HepG2 (cell line): ENCODE results near the gene GRAMD2A. TPM values are rescaled to one million over a fixed set of nuclear protein-coding genes. Genes with fewer than 3 reads are reported as not detected.

Experiments
- ATAC-seq: fragments of 200-7000 bp; cut with Tn5 transposase; 3 replicates; pipeline ENCODE4 v1.9.1; 2020; ENCODE audit warnings: mild to moderate bottlenecking, moderate library complexity
- BruUV-seq: library from RNA; stranded (reverse); fragments of 400-500 nt; replicated peaks from 2 replicates; lab custom pipeline; 2021; lab: Mats Ljungman, UMichigan
- CTCF ChIA-PET: fragments of 300-600 bp; formaldehyde crosslinking; extraction: SDS; loops from one replicate; lab custom pipeline; 2021; ENCODE audit warnings: low total read pairs, inconsistent platforms, low intra/inter-chr PET ratio; lab: Yijun Ruan, JAX
- POLR2A ChIA-PET: fragments of 350-600 bp; sonication (Branson Sonifier 250); formaldehyde crosslinking; loops from one replicate; lab custom pipeline; 2020; ENCODE audit warnings: antibody characterized with exemption, inconsistent platforms; lab: Yijun Ruan, JAX
- DNase-seq: peaks from one replicate; pipeline ENCODE4 v3.0.0-alpha.2; 2015; ENCODE audit warnings: low spot score
- FAIRE-seq: peaks from 3 replicates; lab custom pipeline; 2011; peaks lifted over from hg19 to GRCh38; lab: Jason Lieb, UNC
- H2AFZ ChIP-seq: one replicate; pipeline ENCODE4 v1.6.1; 2011; ENCODE audit warnings: low read length, inconsistent platforms
- H3K27ac ChIP-seq: fragments of 300-600 bp; 3 replicates; pipeline ENCODE4 v1.8.0; 2011; ENCODE audit warnings: mixed run types, mild to moderate bottlenecking, mixed read lengths, low read length, inconsistent platforms; ENCODE audit not compliant: insufficient read depth; ENCODE audit errors: extremely low read length
- H3K27me3 ChIP-seq, 2 experiments: fragments of 200-600 bp in 1 of 2; 2 replicates in 1 of 2; 3 replicates in 1 of 2; pipeline versions ENCODE4 v1.6.0 to v1.8.0; 2011; ENCODE audit warnings: low read length in 2 of 2, mild to moderate bottlenecking in 2 of 2, moderate library complexity in 2 of 2, inconsistent platforms in 1 of 2; ENCODE audit not compliant: insufficient read depth in 2 of 2, control insufficient read depth in 1 of 2
- H3K36me3 ChIP-seq, 2 experiments: fragments of 200-600 bp in 1 of 2; replicated peaks in 1 of 2; 2 replicates in 1 of 2; 3 replicates in 1 of 2; pipeline versions ENCODE4 v1.5.1 to v1.8.0; 2011; ENCODE audit warnings: low read length in 2 of 2, inconsistent platforms in 1 of 2; ENCODE audit not compliant: insufficient read depth in 2 of 2, control insufficient read depth in 1 of 2
- H3K4me1 ChIP-seq: 2 replicates; pipeline ENCODE4 v1.5.1; 2012; ENCODE audit warnings: low read length, inconsistent platforms; ENCODE audit not compliant: insufficient read depth
- H3K4me2 ChIP-seq: 2 replicates; pipeline ENCODE4 v1.6.0; 2011; ENCODE audit warnings: low read depth, low read length, inconsistent platforms
- H3K4me3 ChIP-seq, 3 experiments: fragments of 200-600 bp in 1 of 3; sonication (generic), shearing (Covaris generic) in 1 of 3; replicated peaks in 1 of 3; 2 replicates each; pipeline ENCODE4 v1.5.1; 2011 to 2016; ENCODE audit warnings: low read length in 3 of 3, inconsistent platforms in 2 of 3, low read depth in 2 of 3, mild to moderate bottlenecking in 2 of 3, control low read depth in 1 of 3, mixed read lengths in 1 of 3; ENCODE audit not compliant: insufficient read depth in 1 of 3
- H3K79me2 ChIP-seq: one replicate; pipeline ENCODE4 v1.6.1; 2011; ENCODE audit warnings: low read length, inconsistent platforms; ENCODE audit not compliant: insufficient read depth
- H3K9ac ChIP-seq: 2 replicates; pipeline ENCODE4 v1.6.0; 2011; ENCODE audit warnings: mild to moderate bottlenecking, low read depth, low read length, inconsistent platforms; ENCODE audit not compliant: insufficient read depth
- H3K9me3 ChIP-seq: 2 replicates; pipeline ENCODE4 v1.5.1; 2012; ENCODE audit warnings: mild to moderate bottlenecking, low read length
- H4K20me1 ChIP-seq: 2 replicates; pipeline ENCODE4 v1.6.0; 2011; ENCODE audit warnings: inconsistent platforms, mild to moderate bottlenecking, low read length, moderate library complexity; ENCODE audit not compliant: insufficient read depth
- ARNT2 ChIP-seq: sonication (generic); formaldehyde crosslinking; IDR thresholded peaks from 2 replicates; pipeline ENCODE4 v1.8.0; 2022; ENCODE audit warnings: mild to moderate bottlenecking, low read depth, missing genetic modification reagents, moderate library complexity
- ISL2 ChIP-seq: sonication (generic); formaldehyde crosslinking; IDR thresholded peaks from 2 replicates; pipeline ENCODE4 v1.5.0; 2020; ENCODE audit warnings: missing genetic modification reagents
- KAT7 ChIP-seq: IDR thresholded peaks from 2 replicates; pipeline ENCODE4 v1.6.1; 2018; ENCODE audit warnings: borderline replicate concordance, missing compliant biosample characterization
- NFKB2 ChIP-seq: sonication (generic); formaldehyde crosslinking; IDR thresholded peaks from 2 replicates; pipeline ENCODE4 v1.4.0; 2020; ENCODE audit warnings: missing genetic modification reagents, borderline replicate concordance
- RBM39 ChIP-seq: fragments of 200-400 bp; formaldehyde crosslinking; IDR thresholded peaks from one replicate; pipeline ENCODE4 v1.6.1; 2018; ENCODE audit warnings: antibody characterized with exemption, mild to moderate bottlenecking, low read depth, low read length; ENCODE audit not compliant: poor library complexity, severe bottlenecking
- SKI ChIP-seq: fragments of 450-650 bp; IDR thresholded peaks from one replicate; pipeline ENCODE4 v1.6.1; 2018; ENCODE audit warnings: mild to moderate bottlenecking; ENCODE audit not compliant: partially characterized antibody
- SRSF9 ChIP-seq: fragments of 200-400 bp; formaldehyde crosslinking; IDR thresholded peaks from 2 replicates; pipeline ENCODE4 v1.6.1; 2018; ENCODE audit warnings: borderline replicate concordance, mild to moderate bottlenecking, low read depth, low read length; ENCODE audit not compliant: insufficient read depth, poor library complexity, severe bottlenecking
- TBL1XR1 ChIP-seq: fragments of 150-350 bp; IDR thresholded peaks from 2 replicates; pipeline ENCODE4 v1.6.1; 2014; ENCODE audit warnings: borderline replicate concordance, low read length; ENCODE audit not compliant: partially characterized antibody
- ZFP36L2 ChIP-seq: sonication (generic); formaldehyde crosslinking; IDR thresholded peaks from 2 replicates; pipeline ENCODE4 v1.4.0; 2020; ENCODE audit warnings: missing genetic modification reagents
- ZNF546 ChIP-seq: sonication (generic); formaldehyde crosslinking; conservative IDR thresholded peaks from 2 replicates; pipeline ENCODE4 v1.8.1; 2023; ENCODE audit warnings: mild to moderate bottlenecking, missing genetic modification reagents
- ZNF563 ChIP-seq: sonication (generic); formaldehyde crosslinking; IDR thresholded peaks from 2 replicates; pipeline ENCODE4 v1.8.0; 2022; ENCODE audit warnings: mild to moderate bottlenecking, moderate library complexity, missing genetic modification reagents
- ZNF607 ChIP-seq: sonication (generic); formaldehyde crosslinking; IDR thresholded peaks from 2 replicates; pipeline ENCODE4 v1.5.1; 2020; ENCODE audit warnings: missing genetic modification reagents, mild to moderate bottlenecking, borderline replicate concordance
- WGBS: methylation state at CpG from one replicate; pipeline ENCODE4 v1.1.6; 2017; ENCODE audit warnings: low lambda C conversion rate; 5-methylcytosine and 5-hydroxymethylcytosine counted together
- in situ Hi-C: cut with HindIII; loops from 2 replicates; pipeline ENCODE4 v1.10.0; 2017; ENCODE audit warnings: low pct_unique_long_range_greater_than_20kb; ENCODE audit not compliant: extremely low pct_ligation_motif_present
- intact Hi-C: fragments of 100-400 bp; cut with micrococcal nuclease; formaldehyde crosslinking; loops from one replicate; pipeline ENCODE4 v1.10.0; 2022; ENCODE audit not compliant: unreplicated experiment
- polyA plus RNA-seq, 8 experiments: library from polyadenylated mRNA; depleted of rRNA in 3 of 8; stranded (reverse) in 7 of 8; unstranded in 1 of 8; fragments of >200 nt; fragmentation: Illumina TruSeq in 4 of 8; extraction: Trizol in 4 of 8; gene quantifications; 2 replicates each; pipeline versions ENCODE4 v1.2.1 to v1.2.3, GENCODE V29; 2011 to 2016; ENCODE audit warnings: low read depth in 4 of 8, missing spikeins in 1 of 8, mixed read lengths in 1 of 8; ENCODE audit not compliant: insufficient read depth in 1 of 8
- total RNA-seq, 5 experiments: library from RNA; depleted of rRNA; stranded (reverse); fragments of >200 nt; fragmentation: Illumina TruSeq; extraction: Trizol; gene quantifications; 2 replicates each; pipeline ENCODE4 v1.2.3, GENCODE V29; 2016; ENCODE audit warnings: low read depth in 1 of 5
- TF ChIP-seq, protein P1 (sequence below), 2 experiments: sonication (generic) in 1 of 2; formaldehyde crosslinking in 1 of 2; IDR thresholded peaks; 2 replicates each; pipeline versions ENCODE4 v1.5.1 to v1.6.1; 2011 to 2020; ENCODE audit warnings: borderline replicate concordance in 1 of 2, low read depth in 1 of 2, low read length in 1 of 2, mild to moderate bottlenecking in 1 of 2, missing genetic modification reagents in 1 of 2, moderate library complexity in 1 of 2
- TF ChIP-seq, protein P2 (sequence below): sonication (generic); formaldehyde crosslinking; IDR thresholded peaks from 2 replicates; pipeline ENCODE4 v1.5.1; 2020; ENCODE audit warnings: missing genetic modification reagents, mild to moderate bottlenecking, borderline replicate concordance
- TF ChIP-seq, protein P3 (sequence below): sonication (generic); formaldehyde crosslinking; IDR thresholded peaks from 2 replicates; pipeline ENCODE4 v1.4.0; 2020; ENCODE audit warnings: missing genetic modification reagents, borderline replicate concordance

Gene GRAMD2A
- total and polyA plus RNA-seq, 2 of the 13 experiments (the other 11 are each of a cell fraction or from before 2014, with no cell fraction given): 0.04 TPM; not detected in 1

DNA sequence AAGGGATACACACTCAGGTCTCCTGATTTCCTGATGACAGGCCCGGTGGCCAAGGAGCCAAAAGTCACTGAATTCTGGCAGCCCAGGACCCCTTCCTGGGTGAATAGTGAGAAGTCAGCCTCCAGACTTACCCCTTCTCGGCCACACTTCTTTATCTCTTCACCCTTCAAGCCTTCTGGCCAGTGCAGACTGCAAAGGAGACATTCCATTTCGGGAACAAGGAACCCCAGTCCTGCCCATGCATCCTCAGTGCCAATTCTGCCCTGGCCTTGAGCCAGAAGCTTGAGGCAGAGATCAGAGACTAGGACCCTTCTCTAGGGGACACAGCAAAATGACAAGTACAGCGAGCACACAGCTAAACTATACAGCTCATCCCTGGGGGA lies 28.8 kb downstream of the GRAMD2A start:
- no peak for TF ChIP-seq ZNF546 (CRISPR knock-in tag)
- TF ChIP-seq, protein P1, sequence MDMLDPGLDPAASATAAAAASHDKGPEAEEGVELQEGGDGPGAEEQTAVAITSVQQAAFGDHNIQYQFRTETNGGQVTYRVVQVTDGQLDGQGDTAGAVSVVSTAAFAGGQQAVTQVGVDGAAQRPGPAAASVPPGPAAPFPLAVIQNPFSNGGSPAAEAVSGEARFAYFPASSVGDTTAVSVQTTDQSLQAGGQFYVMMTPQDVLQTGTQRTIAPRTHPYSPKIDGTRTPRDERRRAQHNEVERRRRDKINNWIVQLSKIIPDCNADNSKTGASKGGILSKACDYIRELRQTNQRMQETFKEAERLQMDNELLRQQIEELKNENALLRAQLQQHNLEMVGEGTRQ (IDR thresholded peaks at IDR 0.05; ENCODE audit: low read depth, low read length): no peak
- TF ChIP-seq, protein P1 (CRISPR knock-in tag; IDR thresholded peaks at IDR 0.05; ENCODE audit: borderline replicate concordance): no peak
- TF ChIP-seq TBL1XR1: no peak
- TF ChIP-seq ISL2 (CRISPR knock-in tag): no peak
- TF ChIP-seq, protein P2, sequence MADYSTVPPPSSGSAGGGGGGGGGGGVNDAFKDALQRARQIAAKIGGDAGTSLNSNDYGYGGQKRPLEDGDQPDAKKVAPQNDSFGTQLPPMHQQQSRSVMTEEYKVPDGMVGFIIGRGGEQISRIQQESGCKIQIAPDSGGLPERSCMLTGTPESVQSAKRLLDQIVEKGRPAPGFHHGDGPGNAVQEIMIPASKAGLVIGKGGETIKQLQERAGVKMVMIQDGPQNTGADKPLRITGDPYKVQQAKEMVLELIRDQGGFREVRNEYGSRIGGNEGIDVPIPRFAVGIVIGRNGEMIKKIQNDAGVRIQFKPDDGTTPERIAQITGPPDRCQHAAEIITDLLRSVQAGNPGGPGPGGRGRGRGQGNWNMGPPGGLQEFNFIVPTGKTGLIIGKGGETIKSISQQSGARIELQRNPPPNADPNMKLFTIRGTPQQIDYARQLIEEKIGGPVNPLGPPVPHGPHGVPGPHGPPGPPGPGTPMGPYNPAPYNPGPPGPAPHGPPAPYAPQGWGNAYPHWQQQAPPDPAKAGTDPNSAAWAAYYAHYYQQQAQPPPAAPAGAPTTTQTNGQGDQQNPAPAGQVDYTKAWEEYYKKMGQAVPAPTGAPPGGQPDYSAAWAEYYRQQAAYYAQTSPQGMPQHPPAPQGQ (CRISPR knock-in tag): no peak
- TF ChIP-seq, protein P3, sequence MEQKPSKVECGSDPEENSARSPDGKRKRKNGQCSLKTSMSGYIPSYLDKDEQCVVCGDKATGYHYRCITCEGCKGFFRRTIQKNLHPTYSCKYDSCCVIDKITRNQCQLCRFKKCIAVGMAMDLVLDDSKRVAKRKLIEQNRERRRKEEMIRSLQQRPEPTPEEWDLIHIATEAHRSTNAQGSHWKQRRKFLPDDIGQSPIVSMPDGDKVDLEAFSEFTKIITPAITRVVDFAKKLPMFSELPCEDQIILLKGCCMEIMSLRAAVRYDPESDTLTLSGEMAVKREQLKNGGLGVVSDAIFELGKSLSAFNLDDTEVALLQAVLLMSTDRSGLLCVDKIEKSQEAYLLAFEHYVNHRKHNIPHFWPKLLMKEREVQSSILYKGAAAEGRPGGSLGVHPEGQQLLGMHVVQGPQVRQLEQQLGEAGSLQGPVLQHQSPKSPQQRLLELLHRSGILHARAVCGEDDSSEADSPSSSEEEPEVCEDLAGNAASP: no peak
- TF ChIP-seq ZFP36L2 (CRISPR knock-in tag): no peak
- no peak for TF ChIP-seq SRSF9
- TF ChIP-seq KAT7 (CRISPR knock-in tag): no peak
- no peak for TF ChIP-seq ZNF563
- TF ChIP-seq ZNF607 (CRISPR knock-in tag): no peak
- TF ChIP-seq NFKB2 (CRISPR knock-in tag): no peak
- TF ChIP-seq SKI: no peak
- TF ChIP-seq RBM39: no peak
- TF ChIP-seq ARNT2 (CRISPR knock-in tag): no peak
- H3K27ac ChIP-seq: no peak overlapping the region
- H3K9me3 ChIP-seq: no peaks in the 10 kb centered on the region
- peaks cover 26% of the 10 kb centered on the region for H3K4me1 ChIP-seq
- 29% methylated on average over 4 of the region's 4 CpGs for WGBS
- H3K4me2 ChIP-seq: no peak overlapping the region; the same call in 1 of the 2 replicates
- H3K27me3 ChIP-seq: peaks cover 6 to 33% of the 10 kb centered on the region in 2 experiments; a peak in 3 of 5 replicates
- H3K36me3 ChIP-seq: no peaks in the 10 kb centered on the region
- no peak overlapping the region for H3K4me3 ChIP-seq
- intact Hi-C loops (no loop called here), in situ Hi-C loops (no loop called here)
- ChIA-PET CTCF (no interaction called here), POLR2A (no interaction called here)
- BruUV-seq: no TSS peak
- no peak overlapping the region for H3K9ac ChIP-seq
- no peaks in the 10 kb centered on the region for H4K20me1 ChIP-seq
- ATAC-seq: no peak
- no peaks in the 10 kb centered on the region for H3K79me2 ChIP-seq
- no peak for DNase-seq
- FAIRE-seq: no peak
- H2AFZ ChIP-seq: no peak overlapping the region
